Fibroblast of gingiva (primary cell): ENCODE results near the gene COQ9.
"Not testable (repeated sequence)": the region's sequence is repeated elsewhere in the genome, so short reads cannot be mapped to it uniquely, and the experiment has no call there.

ENCODE experiments used
- DNase-seq: peaks from one replicate; pipeline ENCODE4 v3.0.0-alpha.2; 2011; ENCODE audit warnings: low read depth

The COQ9 gene

DNA sequence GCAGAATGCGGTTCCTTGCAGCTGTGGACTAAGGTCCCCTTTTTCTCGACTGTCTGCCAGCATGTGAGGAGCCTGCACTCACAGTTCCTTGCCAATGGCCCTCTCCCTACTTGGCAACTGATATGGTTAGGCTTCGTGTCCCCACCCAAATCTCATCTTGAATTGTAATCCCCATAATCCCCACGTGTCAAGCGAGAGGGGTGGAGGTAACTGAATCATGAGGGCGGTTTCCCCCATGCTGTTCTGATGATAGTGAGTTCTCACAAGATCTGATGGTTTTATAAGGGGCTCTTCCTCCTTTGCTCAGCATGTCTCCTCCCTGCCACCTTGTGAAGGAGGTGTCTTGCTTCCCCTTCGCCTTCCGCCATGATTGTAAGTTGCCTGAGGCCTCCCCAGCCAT is 20.0 kb upstream of the COQ9 start:
- no peak for DNase-seq

- DNase-seq = peak; percentile 13
Measured at GRCh38 chr16:57427824-57428223, 19.5 kb upstream of the COQ9 start.

- DNase-seq = no peak
Measured at GRCh38 chr16:57430955-57431354, 16.3 kb upstream of the COQ9 start.

DNA sequence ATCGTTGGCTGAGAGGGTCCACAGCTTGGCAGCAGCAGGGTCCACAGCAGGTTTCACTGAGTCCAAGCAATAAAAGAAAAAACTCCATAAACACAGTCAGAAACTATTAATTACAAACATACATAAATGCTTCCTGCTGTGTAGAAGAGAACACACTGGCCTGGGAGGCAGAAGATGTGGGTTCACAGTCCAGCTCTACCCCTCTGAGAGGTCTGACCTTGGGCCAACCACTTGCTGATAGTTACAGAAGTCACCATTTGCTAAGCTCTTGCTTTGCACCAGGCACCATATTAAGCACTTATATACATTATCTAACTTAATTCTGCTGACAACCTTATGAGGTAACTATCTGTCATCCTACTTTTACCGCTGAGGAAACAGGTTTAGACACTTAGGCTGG is 14.8 kb upstream of the COQ9 start:
- DNase-seq = no peak

- no peak for DNase-seq
Measured at GRCh38 chr16:57432989-57433388, 14.3 kb upstream of the COQ9 start.

- DNase-seq = no peak
Measured at GRCh38 chr16:57434003-57434402, 13.3 kb upstream of the COQ9 start.

- DNase-seq = no peak
Measured at GRCh38 chr16:57435838-57436237, 11.4 kb upstream of the COQ9 start.

DNA sequence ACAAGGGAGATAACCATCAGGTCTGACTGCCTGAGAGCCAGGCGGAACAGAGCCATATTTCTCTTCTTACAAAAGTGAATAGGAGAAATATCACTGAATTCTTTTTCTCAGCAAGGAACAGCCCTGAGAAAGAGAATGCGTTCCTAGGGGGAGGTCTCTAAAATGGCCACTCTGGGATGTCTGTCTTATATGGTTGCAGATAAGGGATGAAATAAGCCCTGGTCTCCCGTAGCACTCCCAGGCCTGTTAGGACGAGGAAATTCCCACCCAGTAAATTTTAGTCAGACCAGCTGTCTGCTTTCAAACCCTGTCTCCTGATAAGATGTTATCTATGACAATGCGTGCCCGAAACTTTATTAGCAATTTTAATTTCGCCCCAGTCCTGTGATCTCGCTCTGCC is 7.3 kb upstream of the COQ9 start:
- not testable (repeated sequence) for DNase-seq

DNA sequence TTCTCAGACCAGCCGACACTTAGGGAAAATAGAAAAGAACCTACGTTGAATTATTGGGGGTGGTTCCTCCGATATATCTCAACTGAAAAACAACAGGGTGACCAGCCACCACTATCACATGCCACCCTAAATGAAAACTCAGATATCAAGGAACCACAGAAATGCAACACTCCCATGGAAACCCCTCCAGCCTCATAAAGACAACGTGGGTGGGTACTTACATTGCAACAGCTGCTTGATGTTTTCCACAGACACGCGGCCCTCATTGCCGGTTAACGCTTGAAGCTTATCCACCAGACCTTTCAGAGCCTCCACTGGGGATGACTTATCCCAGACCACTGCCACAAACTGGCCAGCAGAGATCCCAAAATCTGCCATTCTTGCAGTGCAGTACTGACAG is 6.7 kb upstream of the COQ9 start:
- DNase-seq = not testable (repeated sequence)

DNA sequence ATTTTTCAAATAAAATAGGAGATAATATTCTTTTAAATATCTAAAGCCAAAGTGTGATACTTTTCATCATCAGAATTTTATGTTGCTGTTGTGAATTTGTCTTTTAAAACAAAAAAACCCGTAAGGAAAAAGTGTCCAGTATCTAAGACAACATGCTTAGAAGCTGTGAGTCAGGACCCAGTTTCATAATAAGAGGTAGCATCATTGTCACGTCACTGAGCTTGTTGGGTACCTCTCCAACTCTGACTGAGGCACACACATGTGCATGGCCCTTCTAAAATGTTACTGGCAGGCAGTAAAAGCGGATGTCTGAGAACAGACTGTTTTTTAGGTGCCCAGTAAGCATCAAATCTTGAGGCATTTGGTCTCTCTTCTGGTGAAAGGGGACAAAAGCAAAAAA is 2.6 kb upstream of the COQ9 start:
- DNase-seq = peak; percentile 60

DNA sequence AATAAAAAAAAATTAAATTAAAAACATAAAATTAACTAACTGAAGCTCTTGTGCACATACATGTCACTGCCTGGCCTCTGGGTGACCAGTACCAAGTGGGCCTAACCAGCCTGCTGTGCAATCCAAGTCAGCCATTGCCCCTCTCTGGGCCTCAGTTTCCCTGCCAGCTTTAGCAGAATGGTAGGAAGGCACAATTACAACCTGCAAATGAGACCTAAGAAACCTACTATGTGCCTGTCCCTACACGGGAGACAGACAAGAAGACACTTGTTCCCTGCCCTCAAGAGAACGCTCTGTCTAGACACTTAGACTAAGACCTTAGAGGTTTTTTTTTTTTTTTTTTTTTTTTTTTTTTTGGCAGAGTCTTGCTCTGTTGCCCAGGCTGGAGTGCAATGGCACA is 1.8 kb upstream of the COQ9 start:
- no peak for DNase-seq

GRCh38 chr16:57446531-57447185 is 621 bp upstream of the COQ9 start:
- DNase-seq = peak; percentile 27

DNA sequence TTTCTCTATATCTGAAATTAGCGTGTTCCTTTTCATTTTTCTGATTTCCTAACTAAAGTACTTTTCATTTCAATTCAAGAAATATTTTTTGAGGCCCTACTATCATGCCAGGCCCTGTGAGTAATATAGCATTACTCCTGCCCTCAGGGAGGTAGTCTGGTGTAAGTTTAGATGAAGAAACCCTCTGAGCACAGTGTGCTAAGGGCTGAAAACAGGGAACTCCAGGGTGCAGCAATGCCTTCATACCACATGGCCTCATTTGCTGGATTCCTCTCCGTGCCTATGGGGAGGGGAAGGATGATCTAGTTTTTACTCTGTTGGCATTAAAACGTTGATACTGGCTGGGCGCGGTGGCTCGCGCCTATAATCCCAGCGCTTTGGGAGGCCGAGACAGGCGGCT is 4.7 kb downstream of the COQ9 start:
- DNase-seq = peak; percentile 6

DNA sequence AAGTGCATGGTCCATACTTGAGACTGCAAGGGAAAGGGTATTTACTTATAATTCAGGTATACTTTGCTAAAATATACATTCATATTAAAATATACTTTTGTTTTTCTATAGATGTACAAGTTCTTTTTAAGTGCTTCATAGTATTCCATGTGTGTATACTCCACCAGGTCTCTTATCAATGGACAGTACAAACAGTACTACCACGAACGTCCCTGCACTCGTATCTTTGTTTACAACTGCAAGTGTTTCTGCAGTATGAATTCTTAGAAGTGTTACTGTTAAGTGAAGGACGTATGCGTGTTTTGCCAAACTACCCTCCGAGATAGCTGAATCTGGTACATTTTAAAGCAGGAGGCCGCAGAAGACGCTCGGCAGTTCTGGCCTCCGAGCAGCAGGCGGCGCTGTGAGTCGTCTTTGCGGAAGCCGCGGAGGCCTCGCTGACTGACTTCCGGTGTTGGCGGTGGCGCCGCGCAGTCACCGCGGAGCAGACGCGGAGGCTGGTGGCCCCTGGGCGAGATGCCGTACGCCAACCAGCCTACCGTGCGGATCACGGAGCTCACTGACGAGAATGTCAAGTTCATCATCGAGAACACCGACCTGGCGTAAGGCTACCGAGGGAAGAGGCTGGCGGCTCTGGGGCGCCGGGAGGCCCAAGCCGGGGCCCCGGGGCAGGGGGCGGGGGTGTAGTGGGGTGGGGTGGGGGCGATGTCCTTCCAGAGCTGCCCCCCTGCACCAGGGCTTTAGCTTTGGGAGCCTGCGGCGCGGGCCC is 15.1 kb downstream of the COQ9 start, which contains the start of gene POLR2C:
Gene POLR2C (plus strand): TSS at position 471 of the 769 bp plus-strand sequence. CDS start 46 bp downstream, at position 517.
- DNase-seq = peak; percentile 84

GRCh38 chr16:57462978-57463362 is 15.7 kb downstream of the COQ9 start:
- DNase-seq = no peak

DNA sequence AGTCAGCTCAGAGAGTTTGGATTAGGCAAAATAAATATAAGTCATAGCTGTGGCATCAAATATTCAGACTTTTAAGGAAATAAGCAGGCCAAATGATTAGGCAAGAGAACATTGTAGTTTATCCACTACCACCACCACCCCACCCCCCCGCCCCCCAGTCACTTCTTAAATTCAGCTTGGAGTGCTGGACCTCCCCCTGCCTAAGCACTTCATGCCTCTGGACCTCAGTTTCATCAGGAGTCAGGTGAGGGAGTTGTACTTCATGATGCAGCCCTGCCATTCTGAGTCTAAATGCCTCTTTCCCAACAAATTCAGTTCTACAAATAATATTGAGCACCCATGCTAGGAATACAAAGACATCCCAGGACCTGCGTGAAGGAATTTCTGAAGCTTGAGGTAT is 17.2 kb downstream of the COQ9 start:
- no peak for DNase-seq

DNA sequence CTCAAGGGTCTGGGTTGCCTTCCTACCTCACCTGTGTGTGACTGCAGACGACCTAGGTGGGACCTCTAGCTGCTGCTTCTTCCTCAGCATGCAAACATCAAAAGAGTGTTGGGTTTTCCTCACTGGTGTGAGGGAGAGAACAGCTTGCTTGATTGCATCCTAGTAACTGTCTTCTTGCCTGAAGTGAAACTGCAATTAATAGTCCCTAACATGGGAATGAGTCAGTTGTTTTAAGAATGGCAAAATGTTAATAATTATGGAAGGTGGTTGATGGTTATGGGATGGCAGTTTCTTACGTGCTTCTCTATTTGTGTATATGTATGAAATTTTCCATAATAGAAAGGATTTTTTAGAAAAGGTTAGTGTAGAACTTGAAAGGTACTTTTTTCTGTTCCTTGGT is 21.1 kb downstream of the COQ9 start:
- DNase-seq = no peak

- DNase-seq = no peak
Measured at GRCh38 chr16:57469046-57469445, 21.8 kb downstream of the COQ9 start.

DNA sequence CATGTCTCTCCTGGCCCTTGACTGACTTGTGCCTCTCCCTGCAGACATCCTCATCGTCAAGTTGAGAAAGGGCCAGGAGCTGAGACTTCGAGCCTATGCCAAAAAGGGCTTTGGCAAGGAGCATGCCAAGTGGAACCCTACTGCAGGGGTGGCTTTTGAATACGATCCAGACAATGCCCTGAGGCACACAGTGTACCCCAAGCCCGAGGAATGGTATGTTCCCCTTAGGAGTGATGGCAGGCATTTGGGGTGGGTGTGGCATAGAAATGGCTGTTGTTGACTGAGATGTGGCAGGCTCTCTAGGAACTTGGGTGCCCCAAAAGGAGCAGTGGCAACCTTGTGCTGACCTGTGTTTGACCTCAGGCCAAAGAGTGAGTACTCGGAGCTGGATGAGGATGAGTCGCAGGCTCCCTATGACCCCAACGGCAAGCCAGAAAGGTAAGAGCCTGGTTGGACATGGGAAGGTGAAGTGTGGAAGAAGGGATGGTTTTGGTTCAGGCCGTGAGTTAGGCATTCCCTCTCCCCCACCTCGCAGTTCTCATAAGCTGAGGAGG is 22.7 kb downstream of the COQ9 start:
- DNase-seq = peak; percentile 32

GRCh38 chr16:57470711-57471110 is 23.4 kb downstream of the COQ9 start:
- peak; percentile 44 for DNase-seq

DNA sequence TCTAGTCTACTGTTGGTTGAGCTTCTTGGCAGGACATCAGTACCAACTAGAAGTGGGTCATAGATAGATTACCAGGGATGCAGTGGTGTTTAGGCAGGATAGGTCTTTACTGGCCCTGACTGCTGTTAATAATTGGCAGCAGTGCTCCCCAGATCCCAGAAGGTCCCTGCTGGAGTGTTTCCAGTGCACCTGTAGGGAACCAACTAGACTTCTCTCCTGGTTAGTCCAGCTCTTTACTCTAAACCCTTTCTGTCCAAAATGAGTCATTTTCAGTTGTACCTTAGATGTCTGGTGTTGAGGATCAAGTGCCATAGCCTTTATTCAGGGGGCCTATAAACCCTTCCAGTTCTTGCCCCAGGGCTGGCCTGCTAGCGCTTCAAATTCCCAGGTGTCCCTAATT is 23.9 kb downstream of the COQ9 start:
- DNase-seq = no peak

DNA sequence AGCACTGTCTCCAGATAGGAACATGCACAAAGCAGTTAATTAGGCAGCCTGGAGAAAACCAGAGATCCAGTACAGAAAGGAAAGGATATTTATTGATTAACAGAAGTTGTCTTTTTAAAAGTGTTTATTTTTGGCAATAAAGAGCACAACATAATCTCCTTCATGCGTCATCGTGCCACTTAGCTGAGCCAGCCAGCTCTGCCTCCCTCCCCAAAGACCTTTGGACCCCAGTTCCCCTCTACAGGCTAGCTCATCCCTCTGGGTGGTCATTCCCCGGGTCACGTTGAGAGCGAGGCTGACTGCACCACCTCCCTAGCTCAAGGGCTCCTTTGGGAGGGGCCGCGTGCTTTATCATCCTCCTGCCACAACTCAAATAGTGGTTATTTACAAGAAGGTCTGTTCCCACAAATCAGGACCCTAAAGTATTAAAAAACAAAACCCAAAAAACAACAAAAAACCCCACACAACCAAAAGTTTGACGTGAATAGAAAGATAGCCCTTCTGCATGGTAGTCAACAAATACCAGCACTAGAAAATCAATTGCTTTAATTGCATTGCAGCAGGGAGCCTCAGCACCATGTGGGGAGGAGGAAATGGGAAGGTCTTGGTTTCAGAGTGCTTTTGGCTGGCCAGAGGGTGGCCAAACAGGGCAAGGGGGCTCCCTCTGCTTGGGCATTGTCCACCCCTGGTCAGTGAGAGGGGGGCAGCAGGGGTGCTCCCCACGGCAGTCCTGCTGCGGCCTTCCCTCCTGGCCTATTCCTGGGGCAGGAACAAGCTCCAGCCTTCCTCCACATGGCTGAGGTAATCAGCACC is 24.8 kb downstream of the COQ9 start:
- no peak for DNase-seq

DNA sequence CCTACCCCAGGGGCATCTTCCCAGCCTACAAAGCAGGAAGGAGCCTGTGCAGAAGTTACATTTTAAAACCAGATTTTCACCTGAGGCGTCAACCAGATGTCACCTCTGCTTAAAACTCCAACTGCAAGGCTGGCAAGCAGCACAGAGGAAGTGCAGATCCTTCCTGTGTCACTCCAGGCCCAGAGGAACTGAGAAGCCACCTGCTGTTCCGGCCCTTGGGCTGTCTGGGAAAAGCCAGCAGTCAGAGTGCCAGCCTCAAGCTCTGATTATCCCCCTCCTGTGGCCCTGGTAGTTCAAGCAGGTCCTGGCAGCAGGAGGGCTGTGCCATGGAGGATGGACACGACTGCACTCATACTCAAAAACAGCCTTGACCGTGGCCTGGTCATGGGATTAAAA is 25.4 kb downstream of the COQ9 start:
- no peak for DNase-seq
